Adrenal gland (tissue), 5 donors: ENCODE results near the gene STEAP1.

Experiments
- POLR2A ChIP-seq, 2 donors: fragments of 450-650 bp; IDR thresholded peaks; one replicate each; pipeline ENCODE4 v1.6.1; 2017; ENCODE audit warnings: antibody characterized with exemption in 2 of 2, mild to moderate bottlenecking in 2 of 2, moderate library complexity in 1 of 2
- TF ChIP-seq, protein P1 (sequence below), 6 experiments: fragments of 450-650 bp in 4 of 6; fragments of 200-600 bp in 2 of 6; sonication (generic) in 1 of 6; IDR thresholded peaks; 1 replicate in 5 of 6; 2 replicates in 1 of 6; pipeline versions ENCODE4 v1.5.1 to v1.8.0; 2016 to 2021; ENCODE audit warnings: antibody characterized with exemption in 6 of 6, mild to moderate bottlenecking in 2 of 6, moderate library complexity in 1 of 6
- donor health status: DM: no; HTN: no; CAD: no.

- TF ChIP-seq, protein P1, sequence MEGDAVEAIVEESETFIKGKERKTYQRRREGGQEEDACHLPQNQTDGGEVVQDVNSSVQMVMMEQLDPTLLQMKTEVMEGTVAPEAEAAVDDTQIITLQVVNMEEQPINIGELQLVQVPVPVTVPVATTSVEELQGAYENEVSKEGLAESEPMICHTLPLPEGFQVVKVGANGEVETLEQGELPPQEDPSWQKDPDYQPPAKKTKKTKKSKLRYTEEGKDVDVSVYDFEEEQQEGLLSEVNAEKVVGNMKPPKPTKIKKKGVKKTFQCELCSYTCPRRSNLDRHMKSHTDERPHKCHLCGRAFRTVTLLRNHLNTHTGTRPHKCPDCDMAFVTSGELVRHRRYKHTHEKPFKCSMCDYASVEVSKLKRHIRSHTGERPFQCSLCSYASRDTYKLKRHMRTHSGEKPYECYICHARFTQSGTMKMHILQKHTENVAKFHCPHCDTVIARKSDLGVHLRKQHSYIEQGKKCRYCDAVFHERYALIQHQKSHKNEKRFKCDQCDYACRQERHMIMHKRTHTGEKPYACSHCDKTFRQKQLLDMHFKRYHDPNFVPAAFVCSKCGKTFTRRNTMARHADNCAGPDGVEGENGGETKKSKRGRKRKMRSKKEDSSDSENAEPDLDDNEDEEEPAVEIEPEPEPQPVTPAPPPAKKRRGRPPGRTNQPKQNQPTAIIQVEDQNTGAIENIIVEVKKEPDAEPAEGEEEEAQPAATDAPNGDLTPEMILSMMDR (IDR thresholded peaks at IDR 0.05), result no peak
- no peak for TF ChIP-seq POLR2A (IDR thresholded peaks at IDR 0.05)
These were observed 19.0 kb downstream of the STEAP1 start for GRCh38 chr7:90173127-90173844.
